DND-41 (cell line): ENCODE measurements around the gene AKAP6.

Source experiments
- CTCF ChIP-seq: IDR thresholded peaks from 2 replicates; pipeline ENCODE4 v1.5.1; 2012; ENCODE audit warnings: borderline replicate concordance, low read length, moderate library complexity, mild to moderate bottlenecking; ENCODE audit not compliant: poor library complexity, severe bottlenecking; ENCODE audit errors: extremely low read depth
- EZH2 ChIP-seq: IDR thresholded peaks from 3 replicates; pipeline ENCODE4 v1.6.1; 2012; ENCODE audit warnings: borderline replicate concordance, low read depth, mild to moderate bottlenecking, moderate library complexity, low read length, inconsistent platforms; ENCODE audit not compliant: severe bottlenecking

- no peak for TF ChIP-seq CTCF
- TF ChIP-seq EZH2, result no peak
Measured at GRCh38 chr14:32358781-32359180, 29.7 kb downstream of the AKAP6 start.
